Activated T-cell treated with anti-CD3 and anti-CD28 coated beads for 4 hours (primary cell): ENCODE results near the gene MCM10.

Experiments used
- DNase-seq: peaks from one replicate; pipeline ENCODE4 v3.0.0-alpha.2; 2020

The MCM10 gene

GRCh38 chr10:13167568-13167967 lies 6.2 kb downstream of the MCM10 start:
- DNase-seq = no peak

DNA sequence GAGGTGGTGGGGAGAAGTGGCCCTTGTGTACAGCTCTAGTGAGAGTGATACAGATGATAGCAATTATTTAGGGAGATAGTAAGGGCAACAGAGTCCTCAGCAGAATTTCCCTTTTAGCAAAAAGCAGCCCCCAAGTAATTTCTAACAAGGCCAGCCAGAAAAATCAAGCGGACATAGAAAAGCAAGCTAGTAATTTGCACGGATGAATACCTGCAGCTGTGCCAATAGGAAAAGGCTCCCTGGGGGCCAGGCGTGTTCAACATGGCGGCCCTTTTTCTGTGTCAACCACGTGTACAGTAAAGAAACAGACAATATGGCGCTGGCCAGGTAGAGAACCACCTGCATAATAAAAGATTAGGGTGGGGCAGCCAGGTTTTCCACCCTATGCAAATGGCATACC lies 7.4 kb downstream of the MCM10 start:
- DNase-seq = no peak

DNA sequence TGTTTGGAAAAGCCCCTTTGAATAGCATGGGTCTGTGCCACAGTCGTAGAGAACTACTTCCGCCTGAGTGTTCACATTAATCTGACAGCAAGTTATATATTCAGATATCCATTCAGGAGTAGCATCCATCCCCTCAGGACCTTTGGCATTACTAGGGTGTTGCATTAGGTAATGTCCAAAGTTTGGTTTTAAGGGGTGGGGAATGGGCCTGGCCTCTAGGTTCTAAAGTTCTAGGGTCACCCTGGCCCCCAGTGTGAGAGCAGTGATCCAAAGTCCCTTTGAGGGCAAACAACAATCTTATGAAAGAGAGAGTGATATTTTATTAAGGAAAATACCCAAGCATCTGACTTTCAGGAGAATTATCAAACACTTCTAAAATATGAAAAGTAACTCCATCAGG lies 12.3 kb downstream of the MCM10 start:
- DNase-seq = no peak

GRCh38 chr10:13180788-13181187 lies 19.4 kb downstream of the MCM10 start:
- DNase-seq = no peak

DNA sequence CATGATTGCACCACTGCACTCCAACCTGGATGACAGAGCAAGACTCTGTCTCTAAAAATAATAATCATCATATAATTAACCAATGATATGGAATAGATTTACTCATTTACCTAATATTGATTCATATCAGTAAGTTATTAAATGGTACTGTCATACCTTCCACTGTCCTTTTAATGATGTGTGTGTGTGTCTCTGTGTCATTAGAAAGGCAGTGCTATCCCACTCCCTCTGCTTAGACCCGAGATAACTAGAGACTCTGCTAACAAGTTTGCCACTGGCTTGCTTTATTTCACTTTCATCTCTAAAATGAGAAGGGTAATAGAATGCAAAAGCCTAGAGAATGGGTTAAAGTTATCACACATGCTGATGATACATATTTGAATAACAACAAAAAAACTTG lies 21.1 kb downstream of the MCM10 start:
- no peak for DNase-seq

GRCh38 chr10:13183625-13184024 lies 22.3 kb downstream of the MCM10 start:
- DNase-seq = no peak

DNA sequence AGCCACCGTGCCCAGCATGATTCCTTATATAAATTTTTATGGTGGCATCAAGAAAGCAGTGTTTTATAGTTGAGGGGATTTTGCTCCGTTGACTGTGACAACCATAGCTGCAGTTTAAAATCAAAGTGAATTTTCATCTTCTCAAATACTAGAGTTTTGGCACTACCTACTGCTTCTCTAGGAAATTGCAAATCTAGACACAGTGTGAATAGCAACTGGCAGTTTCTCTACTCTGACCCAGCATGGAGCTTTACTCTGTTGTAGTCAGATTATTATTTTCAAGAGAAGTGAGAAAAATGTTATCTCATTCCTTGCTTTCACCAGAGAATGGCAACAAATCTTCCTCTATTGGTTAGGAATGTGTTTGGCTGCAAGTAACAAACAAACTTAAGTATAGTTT lies 22.9 kb downstream of the MCM10 start:
- no peak for DNase-seq

DNA sequence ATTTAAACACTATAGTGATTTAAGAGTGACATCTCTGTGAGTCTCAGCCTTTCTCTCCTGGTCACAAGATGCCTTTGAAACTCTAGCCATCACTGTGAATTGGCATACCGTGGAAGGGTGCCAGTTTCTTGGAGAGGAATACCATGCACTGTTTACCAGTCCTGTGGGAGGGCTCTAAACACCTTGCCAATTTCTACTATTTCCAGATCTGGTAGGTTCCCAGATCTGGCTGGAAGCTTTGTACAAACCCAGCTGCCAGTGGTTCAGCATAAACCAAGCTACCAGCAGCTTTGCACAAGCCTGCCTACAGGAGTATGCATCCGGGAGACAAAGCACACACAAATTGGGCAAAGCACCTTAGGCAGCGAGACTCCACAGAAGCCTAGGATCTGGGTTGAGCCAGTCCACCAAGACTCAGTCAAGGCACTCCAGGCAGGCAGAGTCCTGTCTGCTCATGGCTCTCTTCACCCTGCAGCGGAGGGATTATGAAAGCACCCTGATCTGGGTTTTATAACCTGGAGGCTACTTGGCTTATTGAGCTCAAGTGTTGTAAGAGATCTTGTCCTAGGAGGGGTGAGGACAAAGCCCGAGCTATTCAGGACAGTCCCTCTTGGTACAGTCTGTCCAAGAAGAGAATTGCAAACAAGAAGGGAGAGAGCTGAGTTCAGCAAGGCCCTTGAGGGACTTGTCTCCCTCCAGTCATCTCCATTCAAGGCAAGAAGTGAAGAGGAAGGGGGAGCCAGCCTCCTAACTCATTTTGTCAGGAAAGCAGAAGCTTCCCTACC lies 23.6 kb downstream of the MCM10 start:
- no peak for DNase-seq

DNA sequence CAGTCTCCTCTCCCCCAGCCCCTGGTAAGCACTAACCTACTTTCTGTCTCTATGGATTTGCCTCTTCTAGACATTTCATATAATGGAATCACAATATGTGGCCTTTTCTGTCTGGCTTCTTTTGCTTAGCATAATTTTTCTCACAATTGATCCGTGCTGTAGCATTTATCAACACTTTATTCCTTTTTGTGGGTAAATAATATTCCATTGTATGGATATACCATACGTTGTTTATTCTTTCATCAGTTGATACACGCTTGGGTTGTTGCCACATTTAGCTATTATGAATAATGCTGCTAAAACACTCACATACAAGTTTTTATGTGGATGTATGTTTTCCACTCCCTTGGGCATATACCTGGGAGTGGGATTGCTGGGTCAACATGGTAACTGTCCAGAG lies 25.8 kb downstream of the MCM10 start:
- DNase-seq = no peak

DNA sequence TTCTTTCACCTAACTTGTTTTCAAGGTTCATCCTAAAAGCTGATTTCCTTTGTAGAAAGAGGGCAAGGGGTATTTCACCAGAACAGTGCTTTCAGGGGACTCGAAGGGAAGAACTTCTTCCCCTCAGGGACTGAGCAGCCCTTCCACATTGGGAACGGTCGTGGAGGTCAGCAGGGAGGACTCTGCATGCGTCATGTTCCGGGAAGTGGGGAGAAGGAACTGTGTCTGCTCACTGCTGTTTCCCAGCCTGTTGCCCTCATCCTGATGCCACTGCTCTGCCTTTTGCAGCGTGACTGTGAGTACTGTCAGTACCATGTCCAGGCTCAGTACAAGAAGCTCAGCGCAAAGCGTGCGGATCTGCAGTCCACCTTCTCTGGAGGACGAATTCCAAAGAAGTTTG lies 27.2 kb downstream of the MCM10 start:
- DNase-seq = no peak

DNA sequence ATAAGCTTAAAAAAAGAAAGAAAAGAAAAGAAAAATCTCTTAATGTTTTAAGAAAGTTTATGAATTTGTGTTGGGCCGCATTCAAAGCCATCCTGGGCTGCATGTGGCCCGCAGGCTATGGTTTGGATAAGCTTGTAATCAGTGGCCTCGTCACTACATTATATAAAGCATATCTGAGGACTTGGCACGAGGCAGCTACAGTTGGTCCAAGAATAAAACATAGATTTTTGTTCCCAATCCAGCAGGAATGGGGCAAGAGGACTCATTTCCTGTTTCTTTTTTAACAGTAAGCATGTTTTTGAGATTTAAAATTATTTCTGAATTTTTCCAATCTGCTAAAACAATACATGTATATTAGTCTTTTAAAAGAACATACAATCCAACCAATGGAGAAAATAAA lies 28.6 kb downstream of the MCM10 start:
- DNase-seq = no peak

- no peak for DNase-seq
Observed at GRCh38 chr10:13190816-13191215, 29.5 kb downstream of the MCM10 start.

- DNase-seq = no peak
Observed at GRCh38 chr10:13191362-13191761, 30.0 kb downstream of the MCM10 start.

DNA sequence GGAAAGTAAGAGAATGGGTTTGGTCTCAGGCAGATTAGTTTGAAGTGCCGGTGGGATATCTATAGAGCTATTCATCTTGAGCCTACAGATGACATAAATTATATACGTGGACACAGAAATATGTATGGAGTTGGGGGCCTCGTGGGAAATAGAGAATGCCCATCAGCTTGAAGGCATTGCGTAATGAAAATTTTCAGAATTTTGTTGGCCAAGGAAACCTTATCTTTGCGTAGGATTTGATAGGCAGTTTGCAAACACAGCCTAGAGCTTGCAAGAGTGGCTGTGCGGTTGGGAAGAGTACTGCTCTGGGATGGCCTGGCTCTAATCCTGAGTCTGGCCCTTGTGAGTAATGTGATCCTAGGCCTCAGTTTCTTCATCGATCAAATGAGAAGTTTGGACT lies 32.3 kb downstream of the MCM10 start:
- no peak for DNase-seq

DNA sequence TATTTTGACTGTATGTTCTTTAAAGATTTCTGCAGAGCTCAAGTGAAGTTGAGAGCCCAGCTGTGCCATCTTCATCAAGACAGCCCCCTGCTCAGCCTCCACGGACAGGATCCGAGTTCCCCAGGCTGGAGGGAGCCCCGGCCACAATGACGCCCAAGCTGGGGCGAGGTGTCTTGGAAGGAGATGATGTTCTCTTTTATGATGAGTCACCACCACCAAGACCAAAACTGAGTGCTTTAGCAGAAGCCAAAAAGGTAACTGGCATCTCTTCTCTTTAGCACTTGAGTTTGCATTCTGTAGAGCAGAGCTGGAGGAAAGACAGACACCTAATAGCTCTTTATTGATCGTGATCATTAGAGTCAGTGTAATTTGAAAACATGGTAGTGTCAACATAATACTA lies 33.7 kb downstream of the MCM10 start:
- no peak for DNase-seq

GRCh38 chr10:13201132-13201531 lies 39.8 kb downstream of the MCM10 start:
- DNase-seq = no peak

DNA sequence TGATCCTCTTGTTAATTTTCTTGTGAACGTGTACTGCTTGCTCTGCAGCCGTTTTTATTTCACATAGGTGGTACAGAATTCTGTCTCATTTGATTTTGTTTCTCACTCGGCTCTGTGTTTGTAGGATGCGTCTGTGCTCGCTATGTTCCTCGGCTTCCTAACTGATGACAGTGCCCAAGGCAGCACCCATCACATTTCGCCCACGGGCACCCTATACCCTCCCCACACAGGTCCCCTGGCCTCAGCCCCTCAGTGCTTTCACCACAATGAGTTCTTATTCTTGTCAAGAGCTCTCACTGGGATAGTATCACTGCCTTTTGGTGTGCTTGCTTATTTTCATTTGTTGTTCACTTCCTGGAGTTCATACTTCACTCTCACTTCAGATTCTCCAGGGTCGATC lies 44.7 kb downstream of the MCM10 start:
- DNase-seq = no peak

DNA sequence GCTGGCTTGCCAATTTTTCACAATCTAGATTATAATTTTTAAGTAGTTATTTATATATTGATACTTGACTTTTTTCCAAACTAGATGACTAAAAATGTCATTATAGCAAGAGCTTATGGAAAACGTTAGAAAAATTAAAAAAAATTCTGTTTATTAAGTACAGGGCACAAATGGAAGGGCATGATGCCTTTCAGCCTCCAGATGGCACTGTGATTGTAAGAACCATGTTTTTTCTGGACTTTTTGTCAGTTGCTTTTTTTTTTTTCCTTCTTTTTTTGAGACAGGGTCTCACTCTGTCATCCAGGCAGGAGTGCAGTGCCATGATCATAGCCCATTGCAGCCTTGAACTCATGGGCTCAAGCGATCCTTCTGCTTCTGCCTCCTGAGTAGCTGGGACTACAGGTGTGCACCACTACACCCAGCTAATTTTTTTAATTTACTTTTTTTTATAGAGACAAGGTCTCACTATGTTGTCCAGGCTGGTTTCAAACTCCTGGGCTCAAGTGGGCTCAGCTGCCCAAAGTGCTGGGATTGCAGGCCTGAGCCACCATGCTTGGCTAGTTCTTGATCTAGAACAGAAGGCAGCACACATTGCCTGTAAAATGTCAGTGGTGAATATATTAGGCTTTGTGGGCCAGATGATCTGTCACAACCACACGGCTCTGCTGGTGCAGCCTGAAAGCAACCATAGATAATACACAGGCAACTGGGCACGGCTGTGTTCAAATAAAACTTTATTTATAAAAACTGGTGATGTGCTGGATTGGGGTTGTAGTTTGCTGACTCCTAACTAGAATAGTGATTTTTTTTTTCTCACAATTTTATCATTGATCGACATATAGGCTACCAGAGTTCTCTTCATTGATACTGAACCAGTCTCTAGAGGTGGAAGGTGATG lies 45.4 kb downstream of the MCM10 start:
- no peak for DNase-seq

GRCh38 chr10:13213163-13213562 lies 51.8 kb downstream of the MCM10 start:
- no peak for DNase-seq

DNA sequence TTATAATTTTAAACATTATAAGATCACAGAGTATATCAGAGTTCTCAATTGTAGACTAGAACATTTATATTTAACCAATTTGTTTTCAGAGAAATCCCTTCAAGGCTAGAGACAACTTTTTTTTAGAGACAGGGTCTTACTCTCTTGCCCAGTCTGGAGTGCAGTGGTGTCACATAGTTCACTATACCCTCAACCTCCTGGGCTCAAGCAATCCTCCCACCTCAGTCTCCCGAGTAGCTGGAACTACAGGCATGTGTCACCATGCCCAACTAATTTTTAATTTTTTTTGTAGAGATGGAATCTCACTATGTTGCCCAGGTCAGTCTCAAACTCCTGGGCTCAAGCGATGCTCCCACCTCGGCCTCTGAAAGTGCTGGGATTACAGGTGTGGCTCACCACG lies 57.5 kb downstream of the MCM10 start:
- DNase-seq = no peak

- DNase-seq = no peak
Observed at GRCh38 chr10:13219685-13220670, 58.6 kb downstream of the MCM10 start.

- DNase-seq = no peak
Observed at GRCh38 chr10:13221572-13221971, 60.2 kb downstream of the MCM10 start.

DNA sequence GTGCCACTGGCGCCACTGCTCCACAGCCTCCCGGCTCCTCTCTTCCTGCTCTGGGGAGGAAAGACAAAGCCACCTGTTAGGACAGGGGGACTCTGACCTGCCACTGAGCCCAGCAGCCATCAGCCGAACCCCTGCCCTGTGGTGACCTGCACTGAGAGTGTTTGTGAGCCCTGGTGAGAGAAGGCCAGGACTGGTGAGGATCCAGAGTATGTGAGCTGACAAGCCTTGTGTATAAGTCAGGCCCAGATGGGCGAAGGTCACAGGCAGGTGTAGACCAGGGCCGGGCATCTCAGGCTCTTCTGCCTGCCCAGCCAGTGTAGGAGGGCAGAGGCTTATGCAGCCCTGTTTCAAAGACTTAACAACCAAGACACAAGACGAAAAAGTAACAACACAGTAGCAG lies 60.8 kb downstream of the MCM10 start:
- DNase-seq = no peak
